ENCODE data around the gene AHRR. TPM values are rescaled to one million over a fixed set of nuclear protein-coding genes. Genes with fewer than 3 reads are reported as not detected.
"Not testable (repeated sequence)": the region's sequence is repeated elsewhere in the genome, so short reads cannot be mapped to it uniquely, and the experiment has no call there.

AHRR gene
- total and polyA plus RNA-seq, 2 experiments from 2014 or later, result 1.8 to 2.4 TPM

DNA sequence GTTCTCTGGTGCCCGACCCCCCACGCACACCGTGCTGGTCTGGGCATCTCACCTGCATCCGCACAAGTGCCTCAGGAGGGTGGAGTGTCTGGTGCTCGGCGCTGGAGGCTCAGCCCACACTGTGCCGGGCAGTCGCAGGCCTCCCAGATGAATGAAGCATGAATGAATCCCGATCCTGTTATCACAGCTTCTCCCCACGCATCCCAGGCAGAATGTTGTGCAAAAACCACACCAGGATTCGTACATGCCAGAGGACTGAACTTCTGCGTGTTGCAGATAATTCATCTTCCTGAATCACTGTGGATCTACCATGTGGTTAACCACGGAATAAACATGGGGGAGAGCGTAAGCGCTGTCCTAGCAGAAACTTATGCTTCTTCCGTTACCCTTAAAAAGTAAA, 24.6 kb upstream of the AHRR start:
- not testable (repeated sequence) for H3K9me2 ChIP-seq (replicated peaks; ENCODE audit: insufficient read depth); H3K4me1 ChIP-seq (ENCODE audit: insufficient read depth); H3K27ac ChIP-seq; H3K4me2 ChIP-seq; H3K36me3 ChIP-seq (replicated peaks; ENCODE audit: insufficient read depth, low read depth); H3K27me3 ChIP-seq; H3K4me3 ChIP-seq; H3K9me3 ChIP-seq (ENCODE audit: low read depth); H2AFZ ChIP-seq; DNase-seq (ENCODE audit: low spot score)
- peaks cover 17% of the 10 kb centered on the region for H3K79me2 ChIP-seq
- peaks cover 17% of the 10 kb centered on the region for H4K20me1 ChIP-seq (ENCODE audit: insufficient read depth, poor library complexity, severe bottlenecking)
- 90% methylated on average over 16 of the region's 16 CpGs for WGBS (ENCODE audit: low lambda C conversion rate, missing lambda C conversion rate)

GRCh38 chr5:297448-297847, 24.1 kb upstream of the AHRR start:
- H3K27me3 ChIP-seq; H3K36me3 ChIP-seq (replicated peaks; ENCODE audit: insufficient read depth, low read depth); H3K4me3 ChIP-seq; H3K27ac ChIP-seq; H2AFZ ChIP-seq; H3K4me2 ChIP-seq; H3K9me2 ChIP-seq (replicated peaks; ENCODE audit: insufficient read depth); H3K9me3 ChIP-seq (ENCODE audit: low read depth); DNase-seq (ENCODE audit: low spot score); H3K4me1 ChIP-seq (ENCODE audit: insufficient read depth): not testable (repeated sequence)
- Histone ChIP-seq H4K20me1 (ENCODE audit: insufficient read depth, poor library complexity, severe bottlenecking) (peaks cover 21% of the 10 kb centered on the region), H3K79me2 (peaks cover 12% of the 10 kb centered on the region)
- WGBS (ENCODE audit: low lambda C conversion rate, missing lambda C conversion rate), result 76% methylated on average over 6 of the region's 6 CpGs

GRCh38 chr5:297991-298736, 23.4 kb upstream of the AHRR start:
- not testable (repeated sequence) for H3K4me3 ChIP-seq; DNase-seq (ENCODE audit: low spot score); H3K36me3 ChIP-seq (replicated peaks; ENCODE audit: insufficient read depth, low read depth); H3K27me3 ChIP-seq; H3K9me2 ChIP-seq (replicated peaks; ENCODE audit: insufficient read depth); H2AFZ ChIP-seq; H3K4me1 ChIP-seq (ENCODE audit: insufficient read depth); H3K9me3 ChIP-seq (ENCODE audit: low read depth); H3K4me2 ChIP-seq; H3K27ac ChIP-seq
- Histone ChIP-seq H3K79me2 (peaks cover 12% of the 10 kb centered on the region), H4K20me1 (ENCODE audit: insufficient read depth, poor library complexity, severe bottlenecking) (peaks cover 28% of the 10 kb centered on the region)
- 93% methylated on average over 9 of the region's 14 CpGs for WGBS (ENCODE audit: low lambda C conversion rate, missing lambda C conversion rate)

GRCh38 chr5:298737-299125, 22.8 kb upstream of the AHRR start:
- H3K4me1 ChIP-seq (ENCODE audit: insufficient read depth), result peaks cover 4% of the 10 kb centered on the region
- peaks cover 30% of the 10 kb centered on the region for H4K20me1 ChIP-seq (ENCODE audit: insufficient read depth, poor library complexity, severe bottlenecking)
- H3K4me2 ChIP-seq, result no peak overlapping the region
- H3K9me3 ChIP-seq (ENCODE audit: low read depth), result no peaks in the 10 kb centered on the region
- H3K79me2 ChIP-seq, result peaks cover 17% of the 10 kb centered on the region
- H3K4me3 ChIP-seq, result no peak overlapping the region
- WGBS (ENCODE audit: low lambda C conversion rate, missing lambda C conversion rate), result no CpG with 5 or more reads among the region's 2 CpGs
- H2AFZ ChIP-seq, result no peak overlapping the region
- H3K36me3 ChIP-seq (replicated peaks; ENCODE audit: insufficient read depth, low read depth), result no peaks in the 10 kb centered on the region
- H3K27me3 ChIP-seq, result no peaks in the 10 kb centered on the region
- DNase-seq (ENCODE audit: low spot score), result no peak
- H3K27ac ChIP-seq, result no peak overlapping the region
- TF ChIP-seq EZH2phosphoT487 (IDR thresholded peaks at IDR 0.05; ENCODE audit: low read depth, severe bottlenecking, unreplicated experiment), result no peak
- TF ChIP-seq EZH2 (IDR thresholded peaks at IDR 0.05; ENCODE audit: borderline replicate concordance), result no peak
- TF ChIP-seq, protein P1, sequence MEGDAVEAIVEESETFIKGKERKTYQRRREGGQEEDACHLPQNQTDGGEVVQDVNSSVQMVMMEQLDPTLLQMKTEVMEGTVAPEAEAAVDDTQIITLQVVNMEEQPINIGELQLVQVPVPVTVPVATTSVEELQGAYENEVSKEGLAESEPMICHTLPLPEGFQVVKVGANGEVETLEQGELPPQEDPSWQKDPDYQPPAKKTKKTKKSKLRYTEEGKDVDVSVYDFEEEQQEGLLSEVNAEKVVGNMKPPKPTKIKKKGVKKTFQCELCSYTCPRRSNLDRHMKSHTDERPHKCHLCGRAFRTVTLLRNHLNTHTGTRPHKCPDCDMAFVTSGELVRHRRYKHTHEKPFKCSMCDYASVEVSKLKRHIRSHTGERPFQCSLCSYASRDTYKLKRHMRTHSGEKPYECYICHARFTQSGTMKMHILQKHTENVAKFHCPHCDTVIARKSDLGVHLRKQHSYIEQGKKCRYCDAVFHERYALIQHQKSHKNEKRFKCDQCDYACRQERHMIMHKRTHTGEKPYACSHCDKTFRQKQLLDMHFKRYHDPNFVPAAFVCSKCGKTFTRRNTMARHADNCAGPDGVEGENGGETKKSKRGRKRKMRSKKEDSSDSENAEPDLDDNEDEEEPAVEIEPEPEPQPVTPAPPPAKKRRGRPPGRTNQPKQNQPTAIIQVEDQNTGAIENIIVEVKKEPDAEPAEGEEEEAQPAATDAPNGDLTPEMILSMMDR (IDR thresholded peaks at IDR 0.05; ENCODE audit: poor library complexity), result no peak
- H3K9me2 ChIP-seq (replicated peaks; ENCODE audit: insufficient read depth), result no peaks in the 10 kb centered on the region

DNA sequence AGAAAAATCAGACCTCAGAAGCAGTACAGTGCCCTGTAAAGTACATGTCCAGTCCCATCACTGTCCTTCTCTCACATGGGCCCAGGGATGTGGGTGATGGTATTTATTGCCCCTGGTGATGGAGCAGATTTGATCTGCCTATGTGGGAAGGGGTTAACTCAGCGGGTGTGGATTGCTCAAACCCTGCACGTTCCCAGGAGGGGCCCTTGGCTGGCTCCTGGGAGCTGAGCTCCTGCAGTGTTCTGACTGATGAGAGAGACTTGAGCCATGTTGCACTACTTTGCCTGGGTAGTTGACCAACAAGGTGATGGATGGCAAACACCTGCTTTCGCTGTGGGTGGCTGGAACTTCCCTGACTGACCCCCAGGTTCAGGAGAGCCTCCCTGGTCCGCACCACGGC, 21.6 kb upstream of the AHRR start:
- H3K4me2 ChIP-seq; DNase-seq (ENCODE audit: low spot score); H3K36me3 ChIP-seq (replicated peaks; ENCODE audit: insufficient read depth, low read depth); H3K4me1 ChIP-seq (ENCODE audit: insufficient read depth); H3K27ac ChIP-seq; H3K9me3 ChIP-seq (ENCODE audit: low read depth); H2AFZ ChIP-seq; H3K27me3 ChIP-seq; H3K9me2 ChIP-seq (replicated peaks; ENCODE audit: insufficient read depth); H3K4me3 ChIP-seq: not testable (repeated sequence)
- H3K79me2 ChIP-seq, result peaks cover 17% of the 10 kb centered on the region
- peaks cover 30% of the 10 kb centered on the region for H4K20me1 ChIP-seq (ENCODE audit: insufficient read depth, poor library complexity, severe bottlenecking)
- 61% methylated on average over 4 of the region's 5 CpGs for WGBS (ENCODE audit: low lambda C conversion rate, missing lambda C conversion rate)

DNA sequence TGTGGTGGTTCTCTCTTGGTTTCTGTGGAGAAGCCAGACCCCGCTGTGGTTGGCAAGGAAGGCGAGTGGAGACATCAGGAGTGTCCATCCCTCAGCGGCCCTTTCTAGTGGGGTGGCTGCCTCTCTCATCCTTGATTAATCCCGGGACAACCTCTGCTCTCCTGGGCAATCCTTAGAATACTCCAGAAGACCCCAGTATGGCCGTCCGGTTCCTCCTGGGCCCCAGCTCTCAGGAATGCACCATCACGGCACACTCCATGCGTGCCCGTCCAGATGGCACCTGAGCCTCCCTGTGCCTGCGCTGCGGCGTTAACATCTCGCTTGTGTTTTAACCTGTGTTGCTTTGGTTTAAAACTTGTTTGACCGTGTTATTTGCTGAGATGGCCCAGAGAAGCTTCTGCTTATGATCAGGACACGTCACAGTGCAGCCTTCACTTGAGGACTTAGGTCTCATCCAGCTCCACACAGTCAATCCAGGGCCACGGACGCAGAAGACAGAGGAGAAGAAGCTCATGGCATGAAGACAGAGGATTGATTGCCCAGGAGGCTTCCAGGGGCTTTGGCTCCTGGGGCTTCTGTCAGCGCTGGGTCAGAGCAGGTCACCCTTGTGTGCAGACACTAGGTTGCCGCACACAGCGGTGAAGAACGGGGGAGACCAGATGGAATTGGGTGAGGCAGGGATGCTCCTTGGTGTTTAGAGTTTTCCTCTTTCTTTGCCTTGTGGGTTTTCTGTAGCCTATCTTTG, 20.7 kb upstream of the AHRR start:
- H3K27me3 ChIP-seq; H3K4me3 ChIP-seq; H3K27ac ChIP-seq; H3K9me3 ChIP-seq (ENCODE audit: low read depth); H2AFZ ChIP-seq; H3K36me3 ChIP-seq (replicated peaks; ENCODE audit: insufficient read depth, low read depth); H3K4me1 ChIP-seq (ENCODE audit: insufficient read depth); H3K4me2 ChIP-seq; H3K9me2 ChIP-seq (replicated peaks; ENCODE audit: insufficient read depth); DNase-seq (ENCODE audit: low spot score): not testable (repeated sequence)
- H3K79me2 ChIP-seq, result peaks cover 21% of the 10 kb centered on the region
- WGBS (ENCODE audit: low lambda C conversion rate, missing lambda C conversion rate), result 91% methylated on average over 21 of the region's 21 CpGs
- H4K20me1 ChIP-seq (ENCODE audit: insufficient read depth, poor library complexity, severe bottlenecking), result peaks cover 30% of the 10 kb centered on the region

- not testable (repeated sequence) for H3K9me2 ChIP-seq (replicated peaks; ENCODE audit: insufficient read depth); H3K4me3 ChIP-seq; H2AFZ ChIP-seq; H3K4me2 ChIP-seq; H3K4me1 ChIP-seq (ENCODE audit: insufficient read depth); H3K36me3 ChIP-seq (replicated peaks; ENCODE audit: insufficient read depth, low read depth); H3K27ac ChIP-seq; H3K27me3 ChIP-seq; H3K9me3 ChIP-seq (ENCODE audit: low read depth); DNase-seq (ENCODE audit: low spot score)
- 72% methylated on average over 7 of the region's 8 CpGs for WGBS (ENCODE audit: low lambda C conversion rate, missing lambda C conversion rate)
- peaks cover 21% of the 10 kb centered on the region for H3K79me2 ChIP-seq
- peaks cover 34% of the 10 kb centered on the region for H4K20me1 ChIP-seq (ENCODE audit: insufficient read depth, poor library complexity, severe bottlenecking)
These were observed 19.1 kb upstream of the AHRR start for GRCh38 chr5:302416-302815.
